Astrocyte (in vitro differentiated cells and primary cell): ENCODE data around the gene MYB.

Experiments used
- CTCF ChIP-seq: IDR thresholded peaks from 2 replicates; pipeline ENCODE4 v1.5.1; 2011; ENCODE audit warnings: low read depth, mild to moderate bottlenecking, inconsistent platforms, low read length, moderate library complexity; ENCODE audit not compliant: insufficient read depth
- EZH2 ChIP-seq: IDR thresholded peaks from 2 replicates; pipeline ENCODE4 v1.6.1; 2012; ENCODE audit warnings: mild to moderate bottlenecking, low read length, inconsistent platforms; ENCODE audit not compliant: insufficient read depth

- no peak for TF ChIP-seq CTCF
- no peak for TF ChIP-seq EZH2
Observed at GRCh38 chr6:135236319-135236718, 55.2 kb downstream of the MYB start.
